GM23338 (cell line): ENCODE measurements around the gene NOVA2. TPM values are rescaled to one million over a fixed set of nuclear protein-coding genes. Genes with fewer than 3 reads are reported as not detected.

Experiments used
- ATAC-seq: fragments of 200-7000 bp; cut with Tn5 transposase; 3 replicates; pipeline ENCODE4 v1.9.1; 2020
- DNase-seq: peaks from one replicate; pipeline ENCODE4 v3.0.0-alpha.2; 2015; ENCODE audit warnings: low spot score
- H2AFZ ChIP-seq: fragments of 200-600 bp; sonication (generic); 2 replicates; pipeline ENCODE4 v1.8.0; 2016; ENCODE audit warnings: antibody characterized with exemption, mild to moderate bottlenecking, moderate library complexity
- H3F3A ChIP-seq: fragments of 200-600 bp; sonication (generic); replicated peaks from 2 replicates; pipeline ENCODE4 v1.8.0; 2017; ENCODE audit warnings: antibody characterized with exemption, mixed run types, low read depth
- H3K27ac ChIP-seq: fragments of 200-600 bp; sonication (generic); 2 replicates; pipeline ENCODE4 v1.6.1; 2016; ENCODE audit warnings: low read depth
- H3K27me3 ChIP-seq: fragments of 200-600 bp; sonication (generic); 2 replicates; pipeline ENCODE4 v1.8.0; 2016; ENCODE audit warnings: mild to moderate bottlenecking, mixed run types, moderate library complexity; ENCODE audit not compliant: insufficient read depth
- H3K36me3 ChIP-seq: fragments of 200-600 bp; sonication (generic); 2 replicates; pipeline ENCODE4 v1.8.0; 2016; ENCODE audit warnings: mild to moderate bottlenecking; ENCODE audit not compliant: insufficient read depth
- H3K4me1 ChIP-seq: fragments of 200-600 bp; sonication (generic); 2 replicates; pipeline ENCODE4 v1.8.0; 2016; ENCODE audit warnings: mild to moderate bottlenecking, moderate library complexity; ENCODE audit not compliant: insufficient read depth
- H3K4me2 ChIP-seq: fragments of 200-600 bp; sonication (generic); 2 replicates; pipeline ENCODE4 v1.7.1; 2017; ENCODE audit warnings: mixed run types
- H3K4me3 ChIP-seq: fragments of 200-600 bp; sonication (generic); 2 replicates; pipeline ENCODE4 v1.6.1; 2016; ENCODE audit warnings: mixed run types
- H3K79me2 ChIP-seq: fragments of 200-600 bp; sonication (generic); replicated peaks from 2 replicates; pipeline ENCODE4 v1.8.0; 2017; ENCODE audit warnings: mild to moderate bottlenecking; ENCODE audit not compliant: insufficient read depth
- H3K9me2 ChIP-seq: fragments of 200-600 bp; sonication (generic); 2 replicates; pipeline ENCODE4 v1.8.0; 2017; ENCODE audit not compliant: insufficient read depth
- H4K20me1 ChIP-seq: fragments of 200-600 bp; sonication (generic); replicated peaks from 2 replicates; pipeline ENCODE4 v1.8.0; 2017; ENCODE audit warnings: mild to moderate bottlenecking; ENCODE audit not compliant: insufficient read depth
- H3K27ac Mint-ChIP-seq: 2 replicates; pipeline ENCODE4 v1.8.0; 2020; ENCODE audit warnings: inconsistent platforms, mild to moderate bottlenecking, moderate library complexity, mixed read lengths
- H3K27me3 Mint-ChIP-seq: 3 replicates; pipeline ENCODE4 v1.8.0; 2022; ENCODE audit warnings: low read depth, mild to moderate bottlenecking, moderate library complexity, mixed read lengths, inconsistent platforms; ENCODE audit not compliant: insufficient read depth, poor library complexity
- H3K36me3 Mint-ChIP-seq: 3 replicates; pipeline ENCODE4 v1.8.0; 2021; ENCODE audit warnings: low read depth, mild to moderate bottlenecking, inconsistent platforms, moderate library complexity, mixed read lengths
- H3K4me1 Mint-ChIP-seq: 3 replicates; pipeline ENCODE4 v1.8.0; 2020; ENCODE audit warnings: mild to moderate bottlenecking, inconsistent platforms, mixed read lengths
- H3K4me3 Mint-ChIP-seq: 3 replicates; pipeline ENCODE4 v1.8.0; 2021; ENCODE audit warnings: moderate library complexity, mild to moderate bottlenecking, inconsistent platforms, mixed read lengths
- H3K9me3 Mint-ChIP-seq: 3 replicates; pipeline ENCODE4 v1.8.0; 2020; ENCODE audit warnings: moderate library complexity, mild to moderate bottlenecking, inconsistent platforms, mixed read lengths
- CREB1 ChIP-seq: fragments of 250-450 bp; sonication (Bioruptor Pico); IDR thresholded peaks from 2 replicates; pipeline ENCODE4 v1.5.0; 2020; ENCODE audit warnings: low read depth, mild to moderate bottlenecking, moderate library complexity
- EZH2 ChIP-seq: fragments of 200-600 bp; sonication (generic); IDR thresholded peaks from one replicate; pipeline ENCODE4 v1.8.0; 2017; ENCODE audit warnings: antibody characterized with exemption, mild to moderate bottlenecking, low read depth; ENCODE audit not compliant: unreplicated experiment
- EZH2phosphoT487 ChIP-seq: fragments of 200-600 bp; sonication (generic); IDR thresholded peaks from one replicate; pipeline ENCODE4 v1.8.1; 2018; ENCODE audit warnings: antibody characterized with exemption; ENCODE audit not compliant: unreplicated experiment
- JUNB ChIP-seq: IDR thresholded peaks from one replicate; pipeline ENCODE4 v1.6.1; 2016; ENCODE audit warnings: antibody characterized with exemption; ENCODE audit not compliant: unreplicated experiment
- NANOG ChIP-seq: IDR thresholded peaks from 2 replicates; pipeline ENCODE4 v1.6.1; 2016; ENCODE audit warnings: antibody characterized with exemption, borderline replicate concordance
- POLR2AphosphoS5 ChIP-seq: IDR thresholded peaks from 2 replicates; pipeline ENCODE4 v1.6.1; 2016; ENCODE audit warnings: antibody characterized with exemption, low read depth
- STAT1 ChIP-seq: IDR thresholded peaks from one replicate; pipeline ENCODE4 v1.6.1; 2016; ENCODE audit warnings: antibody characterized with exemption; ENCODE audit not compliant: unreplicated experiment
- ZNF114 ChIP-seq: fragments of 250-450 bp; sonication (Bioruptor Pico); IDR thresholded peaks from 2 replicates; pipeline ENCODE4 v1.5.0; 2020; ENCODE audit warnings: mild to moderate bottlenecking, moderate library complexity
- ZNF331 ChIP-seq: fragments of 250-450 bp; sonication (Bioruptor Pico); IDR thresholded peaks from 2 replicates; pipeline ENCODE4 v1.5.0; 2020; ENCODE audit warnings: low read depth, mild to moderate bottlenecking, moderate library complexity
- polyA plus RNA-seq: library from polyadenylated mRNA; unstranded; fragments of >200 nt; fragmentation: Nextera tagmentation; extraction: Ambion mirVana; gene quantifications from 2 replicates; pipeline ENCODE4 v1.2.1, GENCODE V29; 2016
- total RNA-seq: library from RNA; depleted of rRNA; stranded (reverse); fragments of >200 nt; shearing (Covaris generic); gene quantifications from 2 replicates; pipeline ENCODE4 v1.2.3, GENCODE V29; 2014
- TF ChIP-seq, protein P1 (sequence below): fragments of 250-450 bp; sonication (Bioruptor Pico); IDR thresholded peaks from 2 replicates; pipeline ENCODE4 v1.5.0; 2020; ENCODE audit warnings: mild to moderate bottlenecking, moderate library complexity
- TF ChIP-seq, protein P2 (sequence below): IDR thresholded peaks from 2 replicates; pipeline ENCODE4 v1.6.1; 2016; ENCODE audit warnings: antibody characterized with exemption
- TF ChIP-seq, protein P3 (sequence below): IDR thresholded peaks from one replicate; pipeline ENCODE4 v1.6.1; 2018; ENCODE audit warnings: antibody characterized with exemption; ENCODE audit not compliant: unreplicated experiment
- TF ChIP-seq, protein P4 (sequence below), 2 experiments: fragments of 200-600 bp in 1 of 2; sonication (generic) in 1 of 2; conservative IDR thresholded peaks; 2 replicates each; pipeline versions ENCODE4 v1.5.1 to v1.6.1; 2016 to 2017; ENCODE audit warnings: antibody characterized with exemption in 2 of 2, low read depth in 2 of 2, mild to moderate bottlenecking in 2 of 2, moderate library complexity in 1 of 2

The NOVA2 gene
- total and polyA plus RNA-seq, 2 experiments from 2014 or later, result 5.1 to 13.7 TPM

DNA sequence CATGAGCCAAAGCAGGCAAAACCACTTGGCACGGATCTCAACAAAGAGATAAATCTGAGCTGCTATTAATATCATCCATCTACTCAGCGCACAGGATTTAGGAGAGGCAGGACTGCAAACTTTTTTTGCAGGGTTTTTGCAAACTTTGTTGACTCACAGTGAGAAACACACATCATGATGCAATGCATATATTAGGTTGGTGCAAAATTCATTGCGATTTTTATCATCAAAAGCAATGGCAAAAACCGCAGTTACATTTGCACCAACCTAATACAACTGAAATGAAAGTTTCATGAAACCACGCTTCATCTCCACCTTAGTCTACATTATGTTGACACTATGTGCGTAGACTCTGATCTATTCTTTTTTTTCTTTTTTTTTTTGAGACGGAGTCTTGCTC is 4.5 kb upstream of the NOVA2 start:
- H3K9me3 Mint-ChIP-seq, result no peaks in the 10 kb centered on the region
- H3F3A ChIP-seq, result peaks cover 7% of the 10 kb centered on the region; the same call in 1 of the 2 replicates
- no peak overlapping the region for H3K27ac Mint-ChIP-seq
- no peaks in the 10 kb centered on the region for H3K36me3 Mint-ChIP-seq
- ATAC-seq (no peak), DNase-seq (no peak)
- H3K27me3 ChIP-seq, result 0 out of 2 replicates have a peak, but pooled peaks cover 2% of the 10 kb centered on the region
- H3K79me2 ChIP-seq, result no peaks in the 10 kb centered on the region
- H3K4me1 Mint-ChIP-seq, result peaks cover 15% of the 10 kb centered on the region
- no peak overlapping the region for H2AFZ ChIP-seq
- no peaks in the 10 kb centered on the region for H3K36me3 ChIP-seq
- H3K27me3 Mint-ChIP-seq, result peaks cover 2% of the 10 kb centered on the region
- no peaks in the 10 kb centered on the region; the same call in 1 of the 2 replicates for H4K20me1 ChIP-seq
- H3K9me2 ChIP-seq, result no peaks in the 10 kb centered on the region
- no peak for TF ChIP-seq ZNF114
- TF ChIP-seq, protein P1, sequence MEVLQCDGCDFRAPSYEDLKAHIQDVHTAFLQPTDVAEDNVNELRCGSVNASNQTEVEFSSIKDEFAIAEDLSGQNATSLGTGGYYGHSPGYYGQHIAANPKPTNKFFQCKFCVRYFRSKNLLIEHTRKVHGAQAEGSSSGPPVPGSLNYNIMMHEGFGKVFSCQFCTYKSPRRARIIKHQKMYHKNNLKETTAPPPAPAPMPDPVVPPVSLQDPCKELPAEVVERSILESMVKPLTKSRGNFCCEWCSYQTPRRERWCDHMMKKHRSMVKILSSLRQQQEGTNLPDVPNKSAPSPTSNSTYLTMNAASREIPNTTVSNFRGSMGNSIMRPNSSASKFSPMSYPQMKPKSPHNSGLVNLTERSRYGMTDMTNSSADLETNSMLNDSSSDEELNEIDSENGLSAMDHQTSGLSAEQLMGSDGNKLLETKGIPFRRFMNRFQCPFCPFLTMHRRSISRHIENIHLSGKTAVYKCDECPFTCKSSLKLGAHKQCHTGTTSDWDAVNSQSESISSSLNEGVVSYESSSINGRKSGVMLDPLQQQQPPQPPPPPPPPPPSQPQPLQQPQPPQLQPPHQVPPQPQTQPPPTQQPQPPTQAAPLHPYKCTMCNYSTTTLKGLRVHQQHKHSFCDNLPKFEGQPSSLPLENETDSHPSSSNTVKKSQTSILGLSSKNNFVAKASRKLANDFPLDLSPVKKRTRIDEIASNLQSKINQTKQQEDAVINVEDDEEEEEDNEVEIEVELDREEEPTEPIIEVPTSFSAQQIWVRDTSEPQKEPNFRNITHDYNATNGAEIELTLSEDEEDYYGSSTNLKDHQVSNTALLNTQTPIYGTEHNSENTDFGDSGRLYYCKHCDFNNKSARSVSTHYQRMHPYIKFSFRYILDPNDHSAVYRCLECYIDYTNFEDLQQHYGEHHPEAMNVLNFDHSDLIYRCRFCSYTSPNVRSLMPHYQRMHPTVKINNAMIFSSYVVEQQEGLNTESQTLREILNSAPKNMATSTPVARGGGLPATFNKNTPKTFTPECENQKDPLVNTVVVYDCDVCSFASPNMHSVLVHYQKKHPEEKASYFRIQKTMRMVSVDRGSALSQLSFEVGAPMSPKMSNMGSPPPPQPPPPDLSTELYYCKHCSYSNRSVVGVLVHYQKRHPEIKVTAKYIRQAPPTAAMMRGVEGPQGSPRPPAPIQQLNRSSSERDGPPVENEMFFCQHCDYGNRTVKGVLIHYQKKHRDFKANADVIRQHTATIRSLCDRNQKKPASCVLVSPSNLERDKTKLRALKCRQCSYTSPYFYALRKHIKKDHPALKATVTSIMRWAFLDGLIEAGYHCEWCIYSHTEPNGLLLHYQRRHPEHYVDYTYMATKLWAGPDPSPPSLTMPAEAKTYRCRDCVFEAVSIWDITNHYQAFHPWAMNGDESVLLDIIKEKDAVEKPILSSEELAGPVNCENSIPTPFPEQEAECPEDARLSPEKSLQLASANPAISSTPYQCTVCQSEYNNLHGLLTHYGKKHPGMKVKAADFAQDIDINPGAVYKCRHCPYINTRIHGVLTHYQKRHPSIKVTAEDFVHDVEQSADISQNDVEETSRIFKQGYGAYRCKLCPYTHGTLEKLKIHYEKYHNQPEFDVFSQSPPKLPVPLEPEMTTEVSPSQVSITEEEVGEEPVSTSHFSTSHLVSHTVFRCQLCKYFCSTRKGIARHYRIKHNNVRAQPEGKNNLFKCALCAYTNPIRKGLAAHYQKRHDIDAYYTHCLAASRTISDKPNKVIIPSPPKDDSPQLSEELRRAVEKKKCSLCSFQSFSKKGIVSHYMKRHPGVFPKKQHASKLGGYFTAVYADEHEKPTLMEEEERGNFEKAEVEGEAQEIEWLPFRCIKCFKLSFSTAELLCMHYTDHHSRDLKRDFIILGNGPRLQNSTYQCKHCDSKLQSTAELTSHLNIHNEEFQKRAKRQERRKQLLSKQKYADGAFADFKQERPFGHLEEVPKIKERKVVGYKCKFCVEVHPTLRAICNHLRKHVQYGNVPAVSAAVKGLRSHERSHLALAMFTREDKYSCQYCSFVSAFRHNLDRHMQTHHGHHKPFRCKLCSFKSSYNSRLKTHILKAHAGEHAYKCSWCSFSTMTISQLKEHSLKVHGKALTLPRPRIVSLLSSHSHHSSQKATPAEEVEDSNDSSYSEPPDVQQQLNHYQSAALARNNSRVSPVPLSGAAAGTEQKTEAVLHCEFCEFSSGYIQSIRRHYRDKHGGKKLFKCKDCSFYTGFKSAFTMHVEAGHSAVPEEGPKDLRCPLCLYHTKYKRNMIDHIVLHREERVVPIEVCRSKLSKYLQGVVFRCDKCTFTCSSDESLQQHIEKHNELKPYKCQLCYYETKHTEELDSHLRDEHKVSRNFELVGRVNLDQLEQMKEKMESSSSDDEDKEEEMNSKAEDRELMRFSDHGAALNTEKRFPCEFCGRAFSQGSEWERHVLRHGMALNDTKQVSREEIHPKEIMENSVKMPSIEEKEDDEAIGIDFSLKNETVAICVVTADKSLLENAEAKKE, result no peak
- no peak for TF ChIP-seq CREB1 (CRISPR knock-in tag)
- no peak for TF ChIP-seq JUNB
- TF ChIP-seq ZNF331 (CRISPR knock-in tag), result no peak
- no peak for TF ChIP-seq POLR2AphosphoS5
- TF ChIP-seq, protein P2, sequence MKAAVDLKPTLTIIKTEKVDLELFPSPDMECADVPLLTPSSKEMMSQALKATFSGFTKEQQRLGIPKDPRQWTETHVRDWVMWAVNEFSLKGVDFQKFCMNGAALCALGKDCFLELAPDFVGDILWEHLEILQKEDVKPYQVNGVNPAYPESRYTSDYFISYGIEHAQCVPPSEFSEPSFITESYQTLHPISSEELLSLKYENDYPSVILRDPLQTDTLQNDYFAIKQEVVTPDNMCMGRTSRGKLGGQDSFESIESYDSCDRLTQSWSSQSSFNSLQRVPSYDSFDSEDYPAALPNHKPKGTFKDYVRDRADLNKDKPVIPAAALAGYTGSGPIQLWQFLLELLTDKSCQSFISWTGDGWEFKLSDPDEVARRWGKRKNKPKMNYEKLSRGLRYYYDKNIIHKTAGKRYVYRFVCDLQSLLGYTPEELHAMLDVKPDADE, result no peak
- no peak for TF ChIP-seq NANOG
- no peak for TF ChIP-seq EZH2phosphoT487
- TF ChIP-seq, protein P3, sequence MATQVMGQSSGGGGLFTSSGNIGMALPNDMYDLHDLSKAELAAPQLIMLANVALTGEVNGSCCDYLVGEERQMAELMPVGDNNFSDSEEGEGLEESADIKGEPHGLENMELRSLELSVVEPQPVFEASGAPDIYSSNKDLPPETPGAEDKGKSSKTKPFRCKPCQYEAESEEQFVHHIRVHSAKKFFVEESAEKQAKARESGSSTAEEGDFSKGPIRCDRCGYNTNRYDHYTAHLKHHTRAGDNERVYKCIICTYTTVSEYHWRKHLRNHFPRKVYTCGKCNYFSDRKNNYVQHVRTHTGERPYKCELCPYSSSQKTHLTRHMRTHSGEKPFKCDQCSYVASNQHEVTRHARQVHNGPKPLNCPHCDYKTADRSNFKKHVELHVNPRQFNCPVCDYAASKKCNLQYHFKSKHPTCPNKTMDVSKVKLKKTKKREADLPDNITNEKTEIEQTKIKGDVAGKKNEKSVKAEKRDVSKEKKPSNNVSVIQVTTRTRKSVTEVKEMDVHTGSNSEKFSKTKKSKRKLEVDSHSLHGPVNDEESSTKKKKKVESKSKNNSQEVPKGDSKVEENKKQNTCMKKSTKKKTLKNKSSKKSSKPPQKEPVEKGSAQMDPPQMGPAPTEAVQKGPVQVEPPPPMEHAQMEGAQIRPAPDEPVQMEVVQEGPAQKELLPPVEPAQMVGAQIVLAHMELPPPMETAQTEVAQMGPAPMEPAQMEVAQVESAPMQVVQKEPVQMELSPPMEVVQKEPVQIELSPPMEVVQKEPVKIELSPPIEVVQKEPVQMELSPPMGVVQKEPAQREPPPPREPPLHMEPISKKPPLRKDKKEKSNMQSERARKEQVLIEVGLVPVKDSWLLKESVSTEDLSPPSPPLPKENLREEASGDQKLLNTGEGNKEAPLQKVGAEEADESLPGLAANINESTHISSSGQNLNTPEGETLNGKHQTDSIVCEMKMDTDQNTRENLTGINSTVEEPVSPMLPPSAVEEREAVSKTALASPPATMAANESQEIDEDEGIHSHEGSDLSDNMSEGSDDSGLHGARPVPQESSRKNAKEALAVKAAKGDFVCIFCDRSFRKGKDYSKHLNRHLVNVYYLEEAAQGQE, result no peak
- no peak for TF ChIP-seq EZH2
- TF ChIP-seq, protein P4, sequence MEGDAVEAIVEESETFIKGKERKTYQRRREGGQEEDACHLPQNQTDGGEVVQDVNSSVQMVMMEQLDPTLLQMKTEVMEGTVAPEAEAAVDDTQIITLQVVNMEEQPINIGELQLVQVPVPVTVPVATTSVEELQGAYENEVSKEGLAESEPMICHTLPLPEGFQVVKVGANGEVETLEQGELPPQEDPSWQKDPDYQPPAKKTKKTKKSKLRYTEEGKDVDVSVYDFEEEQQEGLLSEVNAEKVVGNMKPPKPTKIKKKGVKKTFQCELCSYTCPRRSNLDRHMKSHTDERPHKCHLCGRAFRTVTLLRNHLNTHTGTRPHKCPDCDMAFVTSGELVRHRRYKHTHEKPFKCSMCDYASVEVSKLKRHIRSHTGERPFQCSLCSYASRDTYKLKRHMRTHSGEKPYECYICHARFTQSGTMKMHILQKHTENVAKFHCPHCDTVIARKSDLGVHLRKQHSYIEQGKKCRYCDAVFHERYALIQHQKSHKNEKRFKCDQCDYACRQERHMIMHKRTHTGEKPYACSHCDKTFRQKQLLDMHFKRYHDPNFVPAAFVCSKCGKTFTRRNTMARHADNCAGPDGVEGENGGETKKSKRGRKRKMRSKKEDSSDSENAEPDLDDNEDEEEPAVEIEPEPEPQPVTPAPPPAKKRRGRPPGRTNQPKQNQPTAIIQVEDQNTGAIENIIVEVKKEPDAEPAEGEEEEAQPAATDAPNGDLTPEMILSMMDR (conservative IDR thresholded peaks at IDR 0.05; ENCODE audit: low read depth in 2 of 2), result no peak
- no peak for TF ChIP-seq STAT1
- no peak overlapping the region for H3K4me3 ChIP-seq
- H3K4me2 ChIP-seq, result no peak overlapping the region
- no peak overlapping the region for H3K4me3 Mint-ChIP-seq
- H3K27ac ChIP-seq, result no peak overlapping the region
- peaks cover 9% of the 10 kb centered on the region for H3K4me1 ChIP-seq
